ENCODE data around the gene PFKM. TPM values are rescaled to one million over a fixed set of nuclear protein-coding genes. Genes with fewer than 3 reads are reported as not detected.

Gene PFKM
- total RNA-seq, 4 donors from 2014 or later, result 21.7 to 48.8 (median 32.7) TPM

DNA sequence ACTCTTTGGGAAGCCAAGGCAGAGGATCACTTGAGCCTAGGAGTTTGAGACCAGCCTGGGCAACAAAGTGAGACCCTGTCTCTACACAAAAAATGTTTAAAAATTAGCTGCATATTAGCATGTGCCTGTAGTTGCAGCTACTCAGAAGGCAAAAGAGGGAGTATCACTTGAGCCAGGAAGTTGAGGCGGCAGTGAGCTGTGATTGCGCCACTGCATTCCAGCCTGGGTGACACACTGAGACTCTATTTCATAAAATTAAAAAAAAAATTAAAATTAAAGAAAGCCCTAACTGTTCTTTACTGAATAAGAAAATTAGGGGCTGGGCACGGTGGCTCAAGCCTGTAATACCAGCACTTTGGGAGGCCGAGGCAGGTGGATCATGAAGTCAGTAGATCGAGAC is 40.3 kb upstream of the PFKM start:
- H3K36me3 ChIP-seq, result peaks cover 0 to 21% (median 9%) of the 10 kb centered on the region in 4 donors
- H3K4me3 ChIP-seq, result no peak overlapping the region
- TF ChIP-seq, protein P1, sequence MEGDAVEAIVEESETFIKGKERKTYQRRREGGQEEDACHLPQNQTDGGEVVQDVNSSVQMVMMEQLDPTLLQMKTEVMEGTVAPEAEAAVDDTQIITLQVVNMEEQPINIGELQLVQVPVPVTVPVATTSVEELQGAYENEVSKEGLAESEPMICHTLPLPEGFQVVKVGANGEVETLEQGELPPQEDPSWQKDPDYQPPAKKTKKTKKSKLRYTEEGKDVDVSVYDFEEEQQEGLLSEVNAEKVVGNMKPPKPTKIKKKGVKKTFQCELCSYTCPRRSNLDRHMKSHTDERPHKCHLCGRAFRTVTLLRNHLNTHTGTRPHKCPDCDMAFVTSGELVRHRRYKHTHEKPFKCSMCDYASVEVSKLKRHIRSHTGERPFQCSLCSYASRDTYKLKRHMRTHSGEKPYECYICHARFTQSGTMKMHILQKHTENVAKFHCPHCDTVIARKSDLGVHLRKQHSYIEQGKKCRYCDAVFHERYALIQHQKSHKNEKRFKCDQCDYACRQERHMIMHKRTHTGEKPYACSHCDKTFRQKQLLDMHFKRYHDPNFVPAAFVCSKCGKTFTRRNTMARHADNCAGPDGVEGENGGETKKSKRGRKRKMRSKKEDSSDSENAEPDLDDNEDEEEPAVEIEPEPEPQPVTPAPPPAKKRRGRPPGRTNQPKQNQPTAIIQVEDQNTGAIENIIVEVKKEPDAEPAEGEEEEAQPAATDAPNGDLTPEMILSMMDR (IDR thresholded peaks at IDR 0.05), result no peak
- no peak for TF ChIP-seq POLR2A (IDR thresholded peaks at IDR 0.05)
- TF ChIP-seq POLR2AphosphoS5 (IDR thresholded peaks at IDR 0.05), result no peak
- no peak for TF ChIP-seq EP300 (IDR thresholded peaks at IDR 0.05; ENCODE audit: low read depth)
- in situ Hi-C loops (cut with MboI; ENCODE audit: low pct_ligation_motif_present in 1 of 4, low pct_unique_long_range_greater_than_20kb in 1 of 4, low sequenced_read_pairs in 3 of 4), result no loop called here
- no peaks in the 10 kb centered on the region for H3K9me3 ChIP-seq
- 86 to 91% methylated on average over 5 of the region's 5 CpGs for WGBS, 2 donors (ENCODE audit: low coverage in 1 of 2)
- DNase-seq, result no peak
- intact Hi-C loops (cut with DNase I; ENCODE audit: low total_unique reads), result no loop called here
- no peaks in the 10 kb centered on the region for H3K4me1 ChIP-seq
- no peak overlapping the region for H3K27ac ChIP-seq
- no peaks in the 10 kb centered on the region for H3K27me3 ChIP-seq

DNA sequence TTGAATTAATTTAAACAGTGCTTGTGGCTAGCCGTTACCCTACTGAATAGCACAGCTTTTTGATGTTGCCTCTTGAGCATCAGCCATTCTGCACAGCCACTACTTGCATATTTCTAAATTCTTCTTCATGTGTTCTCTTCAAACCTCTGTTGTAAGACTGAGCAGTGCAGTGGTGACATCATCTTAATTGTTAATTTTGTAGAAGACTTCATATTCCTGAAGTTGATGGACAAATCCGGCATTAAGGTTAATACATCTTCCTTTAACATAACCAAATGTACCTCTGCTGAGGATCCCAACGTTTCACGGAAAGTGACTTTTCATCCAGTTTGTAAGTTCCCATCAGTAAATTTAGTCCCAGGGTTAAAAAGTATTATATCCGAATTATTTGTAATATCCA is 38.9 kb upstream of the PFKM start:
- intact Hi-C loops (cut with DNase I; ENCODE audit: low total_unique reads), result no loop called here

DNA sequence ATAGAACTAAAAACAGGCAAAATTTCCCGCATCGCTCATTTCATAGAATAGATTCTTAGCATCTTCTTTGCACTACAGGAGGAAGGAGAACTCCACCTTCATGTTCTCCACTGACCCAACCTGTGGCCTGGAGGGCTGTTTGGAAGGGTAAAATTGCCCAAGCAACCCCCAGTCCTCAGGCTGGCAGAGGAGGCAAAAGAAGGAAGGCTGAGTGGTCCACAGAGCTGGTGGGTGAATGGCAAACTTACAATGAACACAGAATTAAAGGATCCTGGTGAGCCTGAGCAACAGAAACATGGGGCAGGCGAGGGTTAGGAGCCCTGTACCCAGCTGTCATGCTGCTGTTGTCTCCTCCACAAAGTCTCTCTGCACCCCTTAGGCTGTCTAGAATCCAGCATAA is 38.3 kb upstream of the PFKM start:
- Histone ChIP-seq H3K36me3 (peaks cover 0 to 17% (median 4%) of the 10 kb centered on the region in 4 donors), H3K4me3 (no peak overlapping the region), H3K27ac (no peak overlapping the region), H3K9me3 (no peaks in the 10 kb centered on the region), H3K27me3 (no peaks in the 10 kb centered on the region), H3K4me1 (no peaks in the 10 kb centered on the region)
- intact Hi-C loops (cut with DNase I; ENCODE audit: low total_unique reads) (no loop called here), in situ Hi-C loops (cut with MboI; ENCODE audit: low pct_ligation_motif_present in 1 of 4, low pct_unique_long_range_greater_than_20kb in 1 of 4, low sequenced_read_pairs in 3 of 4) (no loop called here)
- no peak for TF ChIP-seq POLR2A (IDR thresholded peaks at IDR 0.05)
- TF ChIP-seq EP300 (IDR thresholded peaks at IDR 0.05; ENCODE audit: low read depth), result no peak
- no peak for TF ChIP-seq POLR2AphosphoS5 (IDR thresholded peaks at IDR 0.05)
- TF ChIP-seq, protein P1 (IDR thresholded peaks at IDR 0.05), result no peak
- 92 to 94% methylated on average over 3 of the region's 3 CpGs for WGBS, 2 donors (ENCODE audit: low coverage in 1 of 2)
- no peak for DNase-seq

More for the DNA sequence above, 38.9 kb upstream of the PFKM start:
- Histone ChIP-seq H3K4me1 (no peaks in the 10 kb centered on the region), H3K27ac (no peak overlapping the region), H3K27me3 (no peaks in the 10 kb centered on the region), H3K36me3 (peaks cover 0 to 17% (median 4%) of the 10 kb centered on the region in 4 donors), H3K4me3 (no peak overlapping the region), H3K9me3 (no peaks in the 10 kb centered on the region)
- TF ChIP-seq EP300 (IDR thresholded peaks at IDR 0.05; ENCODE audit: low read depth) (no peak), POLR2A (IDR thresholded peaks at IDR 0.05) (no peak), POLR2AphosphoS5 (IDR thresholded peaks at IDR 0.05) (no peak)
- TF ChIP-seq, protein P1 (IDR thresholded peaks at IDR 0.05), result no peak
- 92 to 94% methylated on average over 5 of the region's 5 CpGs for WGBS, 2 donors (ENCODE audit: low coverage in 1 of 2)
- no peak for DNase-seq
- in situ Hi-C loops (cut with MboI; ENCODE audit: low pct_ligation_motif_present in 1 of 4, low pct_unique_long_range_greater_than_20kb in 1 of 4, low sequenced_read_pairs in 3 of 4), result no loop called here

DNA sequence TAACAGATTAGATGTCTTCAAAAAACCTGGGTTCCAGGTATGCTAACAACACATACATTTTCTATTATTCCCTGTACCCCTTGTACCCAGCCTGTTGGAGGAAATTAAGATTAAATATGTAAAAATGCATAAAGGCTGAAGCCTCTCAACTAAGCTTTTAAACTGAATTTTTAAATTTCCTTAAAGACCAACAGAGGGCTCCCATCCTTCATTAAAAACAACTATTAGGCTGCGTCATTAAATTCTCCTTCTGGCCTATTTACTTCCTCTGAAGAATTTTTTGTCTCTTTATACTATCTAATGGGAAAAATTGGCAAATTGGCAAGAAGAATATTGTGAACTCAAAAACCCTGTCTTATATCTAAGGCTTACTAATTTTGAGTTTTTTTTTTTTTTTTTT is 35.1 kb upstream of the PFKM start:
- intact Hi-C loops (cut with DNase I; ENCODE audit: low total_unique reads), result no loop called here
- no peaks in the 10 kb centered on the region for H3K27me3 ChIP-seq
- no peak overlapping the region for H3K27ac ChIP-seq
- H3K9me3 ChIP-seq, result no peaks in the 10 kb centered on the region
- WGBS, 2 donors (ENCODE audit: low coverage in 1 of 2), result 77 to 80% methylated on average over 1 of the region's 1 CpG
- no peak for DNase-seq
- H3K4me3 ChIP-seq, result no peak overlapping the region
- TF ChIP-seq, protein P1 (IDR thresholded peaks at IDR 0.05), result peak in 2 of 5 experiments; percentile 4 to 8
- no peak for TF ChIP-seq EP300 (IDR thresholded peaks at IDR 0.05; ENCODE audit: low read depth)
- in situ Hi-C loops (cut with MboI; ENCODE audit: low pct_ligation_motif_present in 1 of 4, low pct_unique_long_range_greater_than_20kb in 1 of 4, low sequenced_read_pairs in 3 of 4), result no loop called here
- no peaks in the 10 kb centered on the region for H3K4me1 ChIP-seq
- H3K36me3 ChIP-seq, result peaks cover 0 to 39% (median 9%) of the 10 kb centered on the region in 4 donors
